Fibroblast of upper back skin (primary cell): ENCODE data around the gene MAB21L4.

Experiments used
- DNase-seq: peaks from one replicate; pipeline ENCODE4 v3.0.0-alpha.2; 2013

The MAB21L4 gene

GRCh38 chr2:240909216-240909974 is 13.4 kb upstream of the MAB21L4 start:
- no peak for DNase-seq

- no peak for DNase-seq
Observed at GRCh38 chr2:240906911-240907590, 11.1 kb upstream of the MAB21L4 start.

- no peak for DNase-seq
Observed at GRCh38 chr2:240906141-240906910, 10.4 kb upstream of the MAB21L4 start, which contains the start of gene CROCC2. TSS of gene CROCC2 (plus strand) at chr2:240906336. CDS start at chr2:240906514, 178 bp downstream.

- DNase-seq, result no peak
Observed at GRCh38 chr2:240905176-240905781, 9.3 kb upstream of the MAB21L4 start.

GRCh38 chr2:240904216-240905175 is 8.5 kb upstream of the MAB21L4 start:
- DNase-seq, result no peak

- no peak for DNase-seq
Observed at GRCh38 chr2:240903191-240904060, 7.5 kb upstream of the MAB21L4 start.

- no peak for DNase-seq
Observed at GRCh38 chr2:240902615-240903041, 6.7 kb upstream of the MAB21L4 start.

GRCh38 chr2:240901986-240902614 is 6.1 kb upstream of the MAB21L4 start:
- DNase-seq, result no peak

- no peak for DNase-seq
Observed at GRCh38 chr2:240900141-240900860, 4.3 kb upstream of the MAB21L4 start.

- DNase-seq, result no peak
Observed at GRCh38 chr2:240899468-240899865, 3.5 kb upstream of the MAB21L4 start.

- no peak for DNase-seq
Observed at GRCh38 chr2:240898731-240899467, 2.9 kb upstream of the MAB21L4 start.

GRCh38 chr2:240898108-240898730 is 2.3 kb upstream of the MAB21L4 start:
- DNase-seq, result no peak

- no peak for DNase-seq
Observed at GRCh38 chr2:240896871-240897692, 1.1 kb upstream of the MAB21L4 start.

GRCh38 chr2:240896394-240896793 is 438 bp upstream of the MAB21L4 start:
- DNase-seq, result no peak

GRCh38 chr2:240894836-240895558 is 959 bp downstream of the MAB21L4 start:
- DNase-seq, result no peak

- no peak for DNase-seq
Observed at GRCh38 chr2:240894006-240894405, 1.9 kb downstream of the MAB21L4 start.

GRCh38 chr2:240893363-240893844 is 2.6 kb downstream of the MAB21L4 start:
- DNase-seq, result no peak
